Loucy (cell line): ENCODE results near the gene MAPT.

Source experiments
- EZH2phosphoT487 ChIP-seq: fragments of 200-600 bp; IDR thresholded peaks from 2 replicates; pipeline ENCODE4 v1.6.1; 2018; ENCODE audit warnings: antibody characterized with exemption, mild to moderate bottlenecking, moderate library complexity, borderline replicate concordance
- TF ChIP-seq, protein P1 (sequence below): fragments of 200-600 bp; sonication (generic); conservative IDR thresholded peaks from 2 replicates; pipeline ENCODE4 v1.5.1; 2014; ENCODE audit warnings: mild to moderate bottlenecking, antibody characterized with exemption, low read length

DNA sequence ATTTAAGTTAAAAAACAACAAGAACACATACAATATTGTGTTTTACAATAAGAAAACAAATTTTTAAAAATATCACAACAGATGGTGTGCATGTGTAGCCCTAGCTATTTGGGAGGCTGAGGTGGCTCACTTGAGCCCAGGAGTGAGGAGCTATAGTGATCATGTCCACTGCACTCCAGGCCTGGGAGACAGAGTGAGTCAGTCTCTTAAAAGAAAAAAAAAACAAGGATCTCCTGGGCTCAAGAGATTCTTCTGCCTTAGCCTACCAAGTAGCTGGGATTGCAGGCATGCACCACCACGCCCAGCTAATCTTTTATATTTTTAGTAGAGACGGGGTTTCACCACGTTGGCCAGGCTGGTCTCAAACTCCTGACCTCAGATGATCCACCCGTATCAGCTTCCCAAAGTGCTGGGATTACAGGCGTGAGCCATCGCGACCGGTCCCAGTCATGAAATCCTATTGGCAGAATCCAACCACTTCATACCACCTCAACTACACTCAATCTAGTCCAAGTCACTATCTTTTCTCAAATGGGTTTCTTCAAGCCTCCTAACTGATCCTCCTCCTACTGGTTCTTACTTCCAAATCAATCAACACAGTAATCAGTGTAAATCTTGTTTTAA is 159.7 kb downstream of the MAPT start:
- TF ChIP-seq, protein P1, sequence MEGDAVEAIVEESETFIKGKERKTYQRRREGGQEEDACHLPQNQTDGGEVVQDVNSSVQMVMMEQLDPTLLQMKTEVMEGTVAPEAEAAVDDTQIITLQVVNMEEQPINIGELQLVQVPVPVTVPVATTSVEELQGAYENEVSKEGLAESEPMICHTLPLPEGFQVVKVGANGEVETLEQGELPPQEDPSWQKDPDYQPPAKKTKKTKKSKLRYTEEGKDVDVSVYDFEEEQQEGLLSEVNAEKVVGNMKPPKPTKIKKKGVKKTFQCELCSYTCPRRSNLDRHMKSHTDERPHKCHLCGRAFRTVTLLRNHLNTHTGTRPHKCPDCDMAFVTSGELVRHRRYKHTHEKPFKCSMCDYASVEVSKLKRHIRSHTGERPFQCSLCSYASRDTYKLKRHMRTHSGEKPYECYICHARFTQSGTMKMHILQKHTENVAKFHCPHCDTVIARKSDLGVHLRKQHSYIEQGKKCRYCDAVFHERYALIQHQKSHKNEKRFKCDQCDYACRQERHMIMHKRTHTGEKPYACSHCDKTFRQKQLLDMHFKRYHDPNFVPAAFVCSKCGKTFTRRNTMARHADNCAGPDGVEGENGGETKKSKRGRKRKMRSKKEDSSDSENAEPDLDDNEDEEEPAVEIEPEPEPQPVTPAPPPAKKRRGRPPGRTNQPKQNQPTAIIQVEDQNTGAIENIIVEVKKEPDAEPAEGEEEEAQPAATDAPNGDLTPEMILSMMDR = no peak
- no peak for TF ChIP-seq EZH2phosphoT487
